Ovary (tissue), 9 donors: ENCODE data around the gene MUL1. TPM values are rescaled to one million over a fixed set of nuclear protein-coding genes. Genes with fewer than 3 reads are reported as not detected.

Experiments
- DNase-seq, 5 donors: peaks; one replicate each; pipeline ENCODE4 v3.0.0-alpha.2; 2019 to 2020
- H3K27ac ChIP-seq, 2 donors: fragments of 200-600 bp; one replicate each; pipeline versions ENCODE4 v1.5.1 to v1.8.0; 2019 to 2022
- H3K27me3 ChIP-seq: fragments of 200-600 bp; one replicate; pipeline ENCODE4 v1.8.0; 2022
- H3K36me3 ChIP-seq: fragments of 200-600 bp; sonication (generic); one replicate; pipeline ENCODE4 v1.5.1; 2019
- H3K4me1 ChIP-seq: one replicate; pipeline ENCODE4 v1.8.1; 2013; ENCODE audit warnings: mild to moderate bottlenecking, moderate library complexity; ENCODE audit not compliant: insufficient read depth
- H3K4me3 ChIP-seq: fragments of 200-600 bp; sonication (generic); one replicate; pipeline ENCODE4 v1.5.1; 2017
- H3K9me3 ChIP-seq, 2 donors: fragments of 200-600 bp in 1 of 2; sonication (generic) in 1 of 2; one replicate each; pipeline versions ENCODE4 v1.5.1 to v1.8.1; 2013 to 2019; ENCODE audit warnings: mild to moderate bottlenecking in 1 of 2, moderate library complexity in 1 of 2
- EP300 ChIP-seq: sonication (generic); formaldehyde crosslinking; IDR thresholded peaks from one replicate; pipeline ENCODE4 v1.6.1; 2017; ENCODE audit warnings: antibody characterized with exemption
- POLR2A ChIP-seq: fragments of 450-650 bp; IDR thresholded peaks from one replicate; pipeline ENCODE4 v1.6.1; 2017; ENCODE audit warnings: antibody characterized with exemption, mild to moderate bottlenecking, moderate library complexity
- WGBS, 3 donors: extraction: QIAGEN DNeasy Blood & Tissue Kit in 1 of 3; methylation state at CpG; one replicate each; pipeline versions ENCODE4 v1.1.5 to v1.1.7; 2013 to 2017; 5-methylcytosine and 5-hydroxymethylcytosine counted together
- intact Hi-C, 4 donors: fragments of 100-400 bp; cut with DNase I; formaldehyde crosslinking; loops; one replicate each; pipeline versions ENCODE4 v1.11.0 to v1.15.1; 2022 to 2023
- polyA plus RNA-seq, 2 donors: library from polyadenylated mRNA; stranded (reverse); fragments of 200-250 nt in 1 of 2; fragments of 350-450 nt in 1 of 2; fragmentation: Illumina TruSeq in 1 of 2; extraction: RNeasy Lipid Tissue Mini Kit (QIAGEN cat#74804) in 1 of 2; gene quantifications; one replicate each; pipeline ENCODE4 v1.2.3, GENCODE V29; 2013 to 2014
- total RNA-seq, 7 donors: library from RNA; depleted of rRNA in 2 of 7; stranded (reverse); fragments of >200 nt in 2 of 7; fragmentation: NEBNext Ultra II Directional in 3 of 7; extraction: Animal tissue kit (Norgen Biotek cat#: 25700) in 3 of 7; gene quantifications; one replicate each; pipeline versions ENCODE4 v1.1.0 to v1.2.4, GENCODE V29; 2016 to 2023
- TF ChIP-seq, protein P1 (sequence below), 3 donors: fragments of 450-650 bp in 2 of 3; fragments of 200-600 bp in 1 of 3; IDR thresholded peaks; one replicate each; pipeline versions ENCODE4 v1.5.1 to v1.8.0; 2016 to 2022; ENCODE audit warnings: antibody characterized with exemption in 3 of 3, mild to moderate bottlenecking in 1 of 3
- donor health status: DM: no; HTN: no; CAD: no; lungs with moderate emphysema.
- donor health status: DM: no; HTN: no; CAD: no.
- donor health status: Bipolar disorder and iron deficiency.
- donor health status: DM: yes; HTN: yes; CAD: no.
- donor health status: DM: no; HTN: no; CAD: no.
- donor health status: DM: yes; HTN: yes; CAD: no.

The MUL1 gene
- total and polyA plus RNA-seq, 9 donors: 16.7 to 31.6 (median 23.9) TPM

GRCh38 chr1:20492751-20493150 lies 15.2 kb downstream of the MUL1 start:
- TF ChIP-seq POLR2A (no peak), EP300 (no peak)
- TF ChIP-seq, protein P1, sequence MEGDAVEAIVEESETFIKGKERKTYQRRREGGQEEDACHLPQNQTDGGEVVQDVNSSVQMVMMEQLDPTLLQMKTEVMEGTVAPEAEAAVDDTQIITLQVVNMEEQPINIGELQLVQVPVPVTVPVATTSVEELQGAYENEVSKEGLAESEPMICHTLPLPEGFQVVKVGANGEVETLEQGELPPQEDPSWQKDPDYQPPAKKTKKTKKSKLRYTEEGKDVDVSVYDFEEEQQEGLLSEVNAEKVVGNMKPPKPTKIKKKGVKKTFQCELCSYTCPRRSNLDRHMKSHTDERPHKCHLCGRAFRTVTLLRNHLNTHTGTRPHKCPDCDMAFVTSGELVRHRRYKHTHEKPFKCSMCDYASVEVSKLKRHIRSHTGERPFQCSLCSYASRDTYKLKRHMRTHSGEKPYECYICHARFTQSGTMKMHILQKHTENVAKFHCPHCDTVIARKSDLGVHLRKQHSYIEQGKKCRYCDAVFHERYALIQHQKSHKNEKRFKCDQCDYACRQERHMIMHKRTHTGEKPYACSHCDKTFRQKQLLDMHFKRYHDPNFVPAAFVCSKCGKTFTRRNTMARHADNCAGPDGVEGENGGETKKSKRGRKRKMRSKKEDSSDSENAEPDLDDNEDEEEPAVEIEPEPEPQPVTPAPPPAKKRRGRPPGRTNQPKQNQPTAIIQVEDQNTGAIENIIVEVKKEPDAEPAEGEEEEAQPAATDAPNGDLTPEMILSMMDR (IDR thresholded peaks at IDR 0.05): no peak
- Histone ChIP-seq H3K36me3 (no peaks in the 10 kb centered on the region), H3K27ac (no peak overlapping the region), H3K4me3 (no peak overlapping the region), H3K27me3 (no peaks in the 10 kb centered on the region), H3K9me3 (no peaks in the 10 kb centered on the region), H3K4me1 (no peaks in the 10 kb centered on the region)
- no peak for DNase-seq
- 75 to 82% (median 79%) methylated on average over 7 of the region's 7 CpGs for WGBS, 3 donors
- intact Hi-C loops: loop anchor here (5.0 to 10.0 kb wide), 7 partner anchors 118 to 578 kb away; partner anchors contain the start of gene PLA2G2E (in 1 of the 4)

GRCh38 chr1:20491866-20492265 lies 16.1 kb downstream of the MUL1 start:
- intact Hi-C loops: loop anchor here (5.0 to 10.0 kb wide), 7 partner anchors 117 to 577 kb away; partner anchors contain the start of gene PLA2G2E (in 1 of the 4)
- Histone ChIP-seq H3K4me3 (no peak overlapping the region), H3K27ac (no peak overlapping the region), H3K4me1 (peaks cover 2% of the 10 kb centered on the region), H3K36me3 (no peaks in the 10 kb centered on the region), H3K9me3 (no peaks in the 10 kb centered on the region), H3K27me3 (no peaks in the 10 kb centered on the region)
- DNase-seq: no peak
- no peak for TF ChIP-seq EP300
- TF ChIP-seq, protein P1 (IDR thresholded peaks at IDR 0.05): no peak
- WGBS, 3 donors: 64 to 76% (median 73%) methylated on average over 7 of the region's 7 CpGs

DNA sequence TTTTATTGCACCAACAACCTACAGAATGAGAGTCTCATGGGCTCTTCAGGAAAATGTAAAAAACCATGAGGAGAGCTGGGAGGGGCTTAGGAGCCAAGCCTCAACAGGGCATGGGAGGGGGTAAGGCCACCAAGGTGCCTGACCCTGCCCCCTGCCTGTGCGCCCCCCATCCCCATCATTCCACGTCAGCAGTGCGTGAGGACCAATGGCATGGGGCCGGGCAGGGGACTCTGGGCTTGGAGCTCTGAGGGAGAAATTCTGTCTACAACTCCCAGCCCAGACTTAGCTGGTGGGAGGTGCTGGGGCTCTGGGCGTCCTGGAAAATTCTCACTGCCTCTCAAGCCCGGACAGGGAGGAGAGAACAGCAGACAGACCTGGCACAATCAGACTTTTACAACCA lies 16.8 kb downstream of the MUL1 start:
- H3K27ac ChIP-seq: no peak overlapping the region
- intact Hi-C loops: loop anchor here (5.0 to 10.0 kb wide), 7 partner anchors 116 to 576 kb away; partner anchors contain the start of gene PLA2G2E (in 1 of the 4)
- H3K9me3 ChIP-seq: no peaks in the 10 kb centered on the region
- H3K36me3 ChIP-seq: no peaks in the 10 kb centered on the region
- H3K4me3 ChIP-seq: no peak overlapping the region
- peak in 1 of 5 donors; percentile 12 for DNase-seq
- H3K4me1 ChIP-seq: peaks cover 6% of the 10 kb centered on the region
- WGBS, 3 donors: 67 to 79% (median 68%) methylated on average over 6 of the region's 6 CpGs
- H3K27me3 ChIP-seq: no peaks in the 10 kb centered on the region
- no peak for TF ChIP-seq EP300
- TF ChIP-seq POLR2A: no peak
- TF ChIP-seq, protein P1 (IDR thresholded peaks at IDR 0.05): no peak

DNA sequence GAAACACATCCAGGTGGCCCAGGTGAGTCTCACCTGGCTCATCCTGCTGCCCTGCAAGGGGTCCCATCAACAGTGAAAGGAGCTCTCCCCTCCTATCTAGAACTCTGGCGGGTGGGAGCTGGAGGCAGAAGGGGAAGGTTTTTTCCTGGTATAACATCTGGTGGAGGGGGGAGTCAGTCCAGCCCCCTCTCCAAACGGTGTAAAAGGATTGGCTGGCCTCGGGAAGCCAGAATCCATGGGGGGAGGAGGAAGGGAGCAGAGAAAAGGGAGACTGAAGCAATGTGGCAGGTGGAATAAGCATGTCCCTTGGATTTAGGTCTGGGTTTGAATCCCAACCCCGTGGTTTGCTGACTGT lies 20.7 kb downstream of the MUL1 start:
- WGBS, 3 donors: 10 to 23% (median 21%) methylated on average over 4 of the region's 4 CpGs

More for the DNA sequence above, 20.7 kb downstream of the MUL1 start:
- Histone ChIP-seq H3K4me3 (peak overlapping the region; percentile 81), H3K27me3 (no peaks in the 10 kb centered on the region), H3K27ac (peak overlapping the region in 1 of 2 donors; percentile 83), H3K4me1 (peaks cover 11% of the 10 kb centered on the region), H3K9me3 (no peaks in the 10 kb centered on the region), H3K36me3 (no peaks in the 10 kb centered on the region)
- no peak for TF ChIP-seq POLR2A
- TF ChIP-seq, protein P1 (IDR thresholded peaks at IDR 0.05): no peak
- TF ChIP-seq EP300: no peak
- intact Hi-C loops: no loop called here
- DNase-seq: no peak
